Endometrial microvascular endothelial cells (primary cell): ENCODE data around the gene TRMT10A. TPM values are rescaled to one million over a fixed set of nuclear protein-coding genes. Genes with fewer than 3 reads are reported as not detected.

Experiments used
- total RNA-seq: library from RNA; depleted of rRNA; stranded (reverse); fragments of >200 nt; gene quantifications from one replicate; pipeline ENCODE4 v1.2.3, GENCODE V29; 2015; ENCODE audit errors: inconsistent ontology term

TRMT10A gene
- total RNA-seq, 1 donor from 2014 or later, result 13.7 TPM

Other genes starting within 250 kb of the TRMT10A start
- not detected for gene ADH1B, start 242.6 kb downstream of the TRMT10A start, total RNA-seq
- not detected for gene ADH1C, start 211.3 kb downstream of the TRMT10A start, total RNA-seq
- not detected for gene ADH7, start 128.7 kb downstream of the TRMT10A start, total RNA-seq
- gene C4orf17, start 53.0 kb downstream of the TRMT10A start, total RNA-seq, result not detected
- not detected for gene MTTP, start 10.8 kb upstream of the TRMT10A start, total RNA-seq
- gene C4orf54, start 93.8 kb upstream of the TRMT10A start, total RNA-seq, result not detected